Measurements from ENCODE around the gene CD69.

CD69 gene

DNA sequence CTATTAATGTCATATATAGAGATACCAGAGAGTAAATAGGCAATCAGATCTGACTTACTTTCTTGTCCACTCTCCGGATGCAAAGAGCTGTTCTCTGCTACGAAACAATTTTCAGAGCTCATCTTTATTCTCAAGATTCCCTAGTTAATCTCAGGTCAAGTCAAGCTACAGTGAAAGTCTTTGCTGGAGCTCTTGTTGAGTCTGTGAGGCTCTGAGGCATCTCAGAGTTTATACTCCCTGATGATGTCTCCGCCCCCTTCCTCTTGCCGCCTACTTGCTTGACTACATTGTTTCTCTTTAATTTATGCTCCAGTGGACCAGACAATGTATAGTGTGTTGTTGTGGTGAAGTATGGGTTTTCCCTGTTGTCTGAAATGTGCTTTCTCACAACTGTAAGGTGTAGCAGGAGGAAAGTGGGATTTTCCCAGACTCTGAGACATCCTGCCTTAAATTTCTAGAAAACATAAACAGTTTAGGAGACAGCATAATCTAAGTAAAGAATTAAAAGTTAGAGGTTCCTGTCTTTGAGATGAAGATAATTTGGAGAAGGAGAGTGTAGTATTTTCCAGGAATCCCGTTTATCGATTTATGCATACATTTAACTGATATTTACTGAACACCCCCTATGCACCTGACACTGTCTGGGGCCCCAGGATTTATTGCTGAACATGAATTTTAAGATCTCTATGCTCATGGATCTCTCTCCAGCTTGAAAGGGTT is at the start of gene CD69:
Gene CD69, minus strand, starts transcription at position 203 of the 720 bp plus-strand sequence. Its CDS starts 81 bp downstream, at position 122.
- no peak for DNase-seq (ENCODE audit: low read depth)

DNA sequence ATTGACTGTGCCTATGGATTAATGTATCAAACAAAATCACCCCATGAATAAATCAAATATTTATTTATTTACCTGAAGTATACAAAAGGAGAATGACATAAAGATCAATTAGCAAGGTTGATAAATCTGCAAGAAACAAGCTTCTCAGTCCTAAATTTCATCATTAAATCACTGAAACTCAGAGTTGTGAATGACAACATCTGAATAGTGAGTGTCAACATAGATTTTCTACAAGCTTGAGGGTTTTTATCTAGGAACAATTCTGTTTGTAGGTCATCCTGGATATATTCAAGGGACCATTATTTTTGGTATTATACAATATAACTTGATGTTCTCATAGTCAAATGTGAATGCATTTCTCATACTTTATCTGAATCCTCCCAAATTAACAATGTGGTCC is 49.2 kb upstream of the CD69 start:
- DNase-seq (ENCODE audit: low read depth) = no peak

DNA sequence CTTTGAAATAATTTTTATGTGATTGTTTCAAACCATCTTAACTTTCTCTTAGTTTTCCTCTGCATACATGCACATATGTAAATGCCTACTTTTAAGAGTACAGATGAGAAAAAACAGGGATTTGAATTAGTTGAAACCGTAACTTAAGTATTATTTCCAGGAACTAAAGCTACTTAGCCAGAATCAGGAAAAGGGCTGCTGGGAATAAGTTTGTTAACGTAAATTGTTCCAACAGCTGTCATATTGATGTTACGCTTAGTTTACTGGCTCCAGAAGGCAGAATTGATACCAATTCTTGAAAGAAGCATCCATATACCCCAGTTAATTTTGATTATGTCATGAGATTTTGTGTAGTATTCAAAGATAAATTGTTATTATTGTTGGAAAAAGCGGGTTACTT is 48.6 kb upstream of the CD69 start:
- DNase-seq (ENCODE audit: low read depth) = no peak

DNA sequence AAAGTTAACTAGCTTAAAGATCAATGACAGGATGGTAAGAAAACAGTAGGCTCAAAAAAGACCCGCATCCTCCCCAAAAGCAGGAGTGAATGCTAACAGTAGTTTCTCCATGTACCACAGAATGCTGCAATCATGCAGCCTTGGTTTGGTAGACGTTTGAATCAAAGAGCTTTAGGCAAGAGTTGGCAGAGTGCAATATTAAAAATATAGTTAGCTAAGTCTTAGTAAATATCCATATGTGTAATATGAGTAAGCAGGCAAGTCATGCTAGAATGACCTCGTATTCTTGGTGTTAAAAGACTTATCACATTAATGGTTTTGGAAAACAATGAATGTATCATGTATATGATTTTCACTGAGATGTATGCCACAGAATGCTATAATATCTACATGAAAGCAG is 47.8 kb upstream of the CD69 start:
- DNase-seq (ENCODE audit: low read depth) = no peak

DNA sequence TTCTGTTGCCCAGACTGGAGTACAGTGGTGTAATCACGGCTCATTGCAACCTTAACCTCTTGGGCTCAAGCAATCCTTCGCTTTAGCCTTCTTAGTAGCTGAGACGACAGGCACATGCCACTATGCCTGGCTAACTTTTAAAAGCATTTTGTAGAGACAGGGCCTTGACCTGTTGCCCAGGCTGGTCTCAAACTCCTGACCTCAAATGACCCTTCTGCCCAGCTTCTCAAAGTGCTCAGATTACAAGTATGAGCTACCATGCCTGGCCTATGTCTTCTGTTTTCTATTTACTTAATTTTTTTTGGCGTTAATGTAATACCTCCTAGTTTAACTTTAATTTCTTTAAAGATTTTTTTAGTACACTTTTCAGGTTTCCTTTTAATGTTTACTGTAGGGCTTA is 46.0 kb upstream of the CD69 start:
- no peak for DNase-seq (ENCODE audit: low read depth)

DNA sequence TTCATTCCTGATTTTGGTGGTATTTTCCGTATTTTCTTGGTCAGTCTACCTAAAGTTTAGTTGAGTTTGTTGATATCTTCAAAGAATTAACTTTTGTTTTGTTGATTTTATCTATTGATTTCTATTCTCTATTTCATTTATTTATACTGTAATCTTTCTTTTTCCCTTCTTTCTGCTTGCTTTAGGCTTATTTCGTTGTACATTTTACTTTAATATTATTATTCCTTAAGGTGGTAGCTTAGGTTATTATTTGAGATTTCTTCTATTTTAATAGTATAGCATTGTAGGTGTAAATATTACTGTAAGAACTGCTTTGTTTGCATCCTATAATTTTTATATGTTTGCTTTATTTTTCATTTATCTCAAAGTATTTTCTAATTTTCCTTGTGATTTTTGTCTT is 45.2 kb upstream of the CD69 start:
- DNase-seq (ENCODE audit: low read depth) = no peak

DNA sequence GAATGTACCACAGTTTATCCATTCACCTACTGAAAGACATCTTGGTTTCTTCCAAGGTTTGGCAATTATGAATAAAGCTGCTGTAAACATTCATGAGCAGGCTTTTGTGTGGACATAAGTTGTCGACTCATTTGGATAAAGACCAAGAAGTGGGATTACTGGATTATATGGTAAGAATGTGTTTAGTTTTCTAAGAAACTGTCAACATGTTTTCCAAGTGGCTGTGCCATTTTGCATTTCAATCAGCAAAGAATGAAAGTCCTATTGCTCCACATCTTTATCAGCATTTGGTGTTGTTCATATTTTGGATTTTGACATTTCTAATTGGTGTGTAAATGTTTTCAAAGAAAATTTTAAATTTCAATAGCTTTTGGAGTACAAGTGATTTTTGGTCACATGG is 39.3 kb upstream of the CD69 start:
- no peak for DNase-seq (ENCODE audit: low read depth)

DNA sequence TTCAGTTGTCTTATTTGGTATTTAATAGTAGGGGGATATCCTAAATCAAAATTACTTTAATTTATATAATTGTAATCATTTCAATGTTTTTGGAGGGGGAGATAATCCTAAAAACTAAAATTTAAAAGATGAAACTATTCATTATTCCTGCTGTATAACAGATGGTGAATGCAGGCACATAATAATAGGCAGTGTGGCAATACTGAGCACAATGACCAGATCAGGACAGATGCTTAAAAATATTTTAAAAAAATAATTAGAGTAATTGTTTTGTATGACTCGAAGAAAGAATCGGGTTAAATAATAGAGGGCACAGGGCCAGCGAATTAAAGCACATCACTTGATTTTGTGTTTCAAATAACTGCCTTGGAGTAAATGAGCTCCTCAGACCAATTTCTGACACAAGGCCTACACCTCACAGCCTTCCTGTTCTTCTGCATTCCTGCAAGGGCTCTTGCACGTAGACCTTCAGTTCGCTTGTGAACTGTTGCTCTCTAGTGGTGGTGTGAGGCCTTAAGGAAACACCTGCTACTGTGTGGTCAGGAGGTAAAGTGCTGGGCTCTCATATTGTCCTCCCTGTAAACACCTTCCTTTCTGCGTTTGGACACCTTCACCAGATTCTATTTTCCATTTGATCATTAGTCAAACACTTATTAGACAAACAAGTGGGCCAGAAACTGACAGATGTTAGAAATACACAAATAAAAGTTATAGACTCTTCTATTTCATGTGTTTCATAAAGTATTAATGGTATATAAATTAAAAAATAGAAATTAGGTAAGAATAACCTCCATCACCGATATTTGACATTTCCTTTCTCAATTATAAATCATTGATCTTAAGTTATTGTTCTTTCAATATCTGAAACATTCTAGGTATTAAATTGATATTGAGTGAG is 37.3 kb upstream of the CD69 start:
- peak; percentile 34 for DNase-seq (ENCODE audit: low read depth)

DNA sequence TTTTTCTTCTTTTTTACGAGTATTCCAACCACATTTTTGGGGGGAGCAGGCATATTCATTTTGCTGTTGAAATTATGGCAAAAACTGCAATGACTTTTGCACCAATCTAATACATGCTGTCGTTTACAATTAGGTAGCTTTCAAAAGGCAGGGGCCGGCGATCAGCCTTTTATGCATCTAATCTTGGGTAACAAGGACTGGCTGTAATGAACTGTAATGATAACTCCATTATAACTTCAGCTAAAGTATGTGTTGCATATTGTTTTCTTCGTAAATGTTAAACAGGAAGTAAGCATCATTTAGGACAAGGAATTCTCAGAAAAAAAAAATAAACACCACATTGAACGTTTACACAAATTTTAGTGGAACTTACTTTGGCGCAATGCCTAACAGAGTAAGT is 36.3 kb upstream of the CD69 start:
- DNase-seq (ENCODE audit: low read depth) = no peak

DNA sequence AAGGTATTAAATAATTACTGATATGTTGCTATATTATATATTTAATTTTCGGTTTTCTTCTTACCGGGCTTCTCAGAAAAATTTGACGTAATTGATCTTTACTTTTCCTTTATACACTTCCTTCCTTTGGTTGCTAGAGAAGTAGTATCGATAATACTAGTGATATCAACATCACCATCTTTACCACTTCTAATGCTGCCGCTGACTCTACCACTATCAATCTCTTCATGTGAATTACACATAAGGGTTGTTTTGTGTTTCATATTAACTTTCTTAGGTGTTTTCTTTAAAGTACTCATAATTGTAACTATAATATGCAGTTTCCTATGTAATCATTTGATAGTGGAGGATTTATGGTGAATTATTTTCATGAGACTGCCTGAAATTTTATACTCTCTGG is 35.6 kb upstream of the CD69 start:
- no peak for DNase-seq (ENCODE audit: low read depth)

DNA sequence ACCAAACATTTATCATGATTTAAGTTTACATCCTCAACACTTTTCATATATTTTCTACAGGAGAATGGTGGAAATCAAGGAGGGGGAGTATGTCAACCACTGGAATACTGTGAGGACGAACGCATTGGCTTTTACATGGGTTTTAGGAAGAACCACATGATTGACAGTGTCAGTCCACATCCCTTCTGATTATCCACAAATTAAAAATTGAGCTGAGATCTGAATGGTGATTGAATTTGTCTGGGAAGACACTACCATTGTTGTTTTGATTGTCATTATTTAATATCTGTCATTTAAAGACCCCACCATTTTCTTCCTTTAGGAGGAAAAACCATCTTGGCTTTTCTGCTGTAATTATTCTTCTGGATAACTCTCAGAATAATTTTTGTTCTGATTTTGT is 35.2 kb upstream of the CD69 start:
- DNase-seq (ENCODE audit: low read depth) = no peak

DNA sequence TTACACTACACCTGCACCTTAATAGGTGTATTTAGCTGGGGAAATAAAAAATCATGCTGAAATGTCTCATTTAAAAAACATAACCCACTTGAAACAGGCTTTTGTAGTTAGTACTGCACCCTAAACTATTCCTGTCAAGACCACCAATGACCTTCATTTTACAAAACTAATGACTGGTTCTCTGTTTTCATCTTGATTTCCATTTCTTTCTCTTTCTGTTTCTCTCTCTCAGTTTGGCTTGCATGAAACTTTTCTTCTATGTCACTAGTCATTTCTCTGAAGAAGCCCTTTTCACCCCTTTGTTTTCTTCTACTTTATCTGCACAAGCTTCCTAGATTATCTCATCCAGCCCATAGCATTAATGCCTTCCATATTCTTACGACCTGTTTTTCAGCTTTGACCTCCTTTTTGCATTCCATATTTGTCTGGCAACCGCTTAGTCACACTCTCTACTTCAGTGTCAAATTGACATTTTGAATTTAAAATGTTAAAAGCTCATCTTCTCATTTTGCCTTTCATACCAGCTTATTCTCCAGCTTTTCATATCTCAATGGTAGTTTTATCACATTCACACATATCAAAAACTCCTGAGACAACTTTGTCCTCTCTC is 33.9 kb upstream of the CD69 start:
- DNase-seq (ENCODE audit: low read depth) = no peak

DNA sequence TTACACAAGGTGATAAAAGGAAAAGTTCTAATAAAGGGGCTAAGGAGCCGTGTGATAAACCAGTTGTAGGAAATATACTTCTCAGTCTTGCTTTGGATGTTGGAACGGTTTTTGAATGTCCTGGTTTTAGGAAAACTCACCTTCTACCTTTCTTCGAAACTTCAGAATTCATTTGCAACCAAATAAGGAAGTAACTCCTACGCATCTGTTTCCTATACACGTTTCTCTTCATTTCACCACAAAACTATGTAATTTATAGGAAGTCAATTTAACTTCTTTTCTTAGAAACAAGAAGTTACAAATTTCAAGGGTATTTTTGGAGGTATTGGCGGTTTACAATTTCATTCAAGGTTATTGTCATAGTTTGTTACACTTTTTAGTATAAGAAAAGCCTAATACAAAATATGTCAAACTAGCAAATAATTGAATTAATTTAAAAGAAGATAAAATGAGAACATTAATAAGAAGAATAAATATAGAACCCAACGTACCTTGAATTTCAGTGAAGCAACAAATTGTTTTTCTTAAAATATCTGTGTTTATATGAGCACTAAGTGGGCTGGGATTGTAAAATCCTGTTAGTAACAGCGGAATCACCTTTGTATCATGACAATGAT is 33.2 kb upstream of the CD69 start:
- no peak for DNase-seq (ENCODE audit: low read depth)

DNA sequence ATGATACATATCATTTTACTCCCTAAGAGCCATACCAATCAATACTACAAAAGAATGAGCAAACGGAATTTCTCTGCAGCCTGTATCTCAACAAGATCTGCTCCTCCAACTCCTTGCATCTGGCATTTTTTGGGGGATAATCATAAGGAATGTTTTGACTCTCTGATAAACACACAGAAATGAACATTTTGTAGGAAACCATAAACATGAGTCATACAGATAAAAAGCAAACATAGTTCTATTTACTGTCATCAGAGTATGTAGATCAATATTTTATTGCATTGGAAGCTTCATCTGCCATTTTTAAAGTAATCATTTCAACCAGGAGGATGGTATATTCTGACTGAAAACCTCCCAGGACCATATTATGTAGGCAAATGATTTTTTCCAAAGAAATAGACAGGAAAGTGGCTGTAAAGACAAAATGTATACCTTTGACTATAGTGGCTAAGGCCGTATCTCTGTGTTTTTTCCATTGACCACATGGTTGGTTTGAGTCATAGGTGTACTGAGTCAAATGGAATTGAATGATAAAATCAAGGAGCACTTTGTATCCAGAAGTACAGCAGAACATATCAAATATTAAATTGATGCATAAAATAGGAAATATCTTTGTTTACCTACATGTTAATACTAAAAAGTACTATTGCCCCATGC is 32.4 kb upstream of the CD69 start:
- no peak for DNase-seq (ENCODE audit: low read depth)

DNA sequence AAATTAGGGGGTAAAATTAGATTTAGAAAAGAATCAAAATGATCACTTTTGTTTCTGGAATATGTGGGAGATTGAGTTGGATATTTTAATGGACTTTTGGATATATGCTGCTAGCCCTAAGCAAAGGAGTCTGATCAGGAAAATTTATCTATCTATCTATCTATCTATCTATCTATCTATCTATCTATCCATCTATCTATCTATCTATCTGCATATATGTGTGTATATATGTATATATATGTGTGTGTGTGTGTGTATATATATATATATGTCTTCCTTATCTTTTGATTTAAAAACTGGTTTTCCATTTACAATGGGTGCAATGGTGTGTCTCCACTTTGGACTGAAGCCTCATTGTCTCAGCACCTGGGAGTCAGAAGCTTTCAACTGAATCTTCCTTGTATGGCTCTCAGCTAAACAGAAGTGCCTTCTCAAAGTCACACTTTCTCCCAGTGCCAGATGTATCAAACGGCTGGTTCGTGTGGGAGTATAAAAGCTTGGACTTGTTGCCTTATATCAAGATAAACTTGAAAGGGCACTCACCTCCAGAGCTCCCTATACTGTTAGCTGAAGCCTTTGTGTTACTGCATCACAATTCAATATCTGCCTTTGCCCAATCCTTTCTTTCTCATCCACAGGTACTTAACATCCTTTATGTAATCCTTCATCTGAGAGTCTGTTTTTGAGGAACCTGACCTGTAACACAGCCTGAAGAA is 31.6 kb upstream of the CD69 start:
- no peak for DNase-seq (ENCODE audit: low read depth)

DNA sequence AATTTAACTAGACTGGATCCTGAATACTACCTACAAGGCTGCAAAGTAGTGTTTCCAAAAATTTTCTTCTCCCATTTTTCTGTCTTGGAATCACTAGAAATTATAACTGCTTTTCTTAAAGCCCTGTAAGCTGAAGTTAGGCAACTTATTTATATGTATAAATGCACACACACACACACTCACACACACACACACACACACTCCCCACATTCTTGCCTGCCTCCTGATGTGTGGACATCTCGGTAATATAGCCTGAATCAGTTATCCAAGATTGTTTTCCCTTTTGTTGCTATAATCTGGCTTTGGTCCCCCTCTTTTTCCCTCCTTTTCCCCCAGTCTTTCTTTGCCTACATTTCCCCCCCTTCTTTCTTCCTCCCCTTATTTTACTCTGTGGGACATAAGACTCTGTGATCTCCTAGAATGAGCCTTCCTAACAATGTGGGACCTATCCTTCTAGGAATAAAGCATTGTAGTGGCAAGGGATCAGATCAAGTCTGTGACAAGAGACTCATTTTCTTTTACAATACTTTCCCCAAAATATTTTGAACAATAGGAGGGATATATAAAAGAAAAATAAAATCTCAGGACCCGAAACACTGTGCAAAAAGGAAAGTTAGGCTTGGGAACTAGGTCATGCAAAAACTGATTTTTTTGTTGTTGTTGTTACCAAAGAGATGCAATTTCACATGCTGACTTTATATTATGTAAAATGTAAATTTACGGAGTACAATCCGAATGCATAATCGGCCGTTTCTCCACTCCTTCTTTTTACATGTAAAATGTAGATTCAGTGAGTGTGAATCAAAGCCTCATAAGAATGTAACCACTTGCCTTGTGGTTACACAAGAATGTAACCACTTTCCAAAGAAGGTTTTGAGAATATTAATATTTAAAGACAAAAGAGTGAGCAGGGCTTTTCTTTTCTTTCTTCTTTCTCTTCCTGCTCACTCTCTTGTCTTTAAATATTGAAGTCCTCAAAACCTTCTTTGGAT is 26.3 kb upstream of the CD69 start:
- no peak for DNase-seq (ENCODE audit: low read depth)

DNA sequence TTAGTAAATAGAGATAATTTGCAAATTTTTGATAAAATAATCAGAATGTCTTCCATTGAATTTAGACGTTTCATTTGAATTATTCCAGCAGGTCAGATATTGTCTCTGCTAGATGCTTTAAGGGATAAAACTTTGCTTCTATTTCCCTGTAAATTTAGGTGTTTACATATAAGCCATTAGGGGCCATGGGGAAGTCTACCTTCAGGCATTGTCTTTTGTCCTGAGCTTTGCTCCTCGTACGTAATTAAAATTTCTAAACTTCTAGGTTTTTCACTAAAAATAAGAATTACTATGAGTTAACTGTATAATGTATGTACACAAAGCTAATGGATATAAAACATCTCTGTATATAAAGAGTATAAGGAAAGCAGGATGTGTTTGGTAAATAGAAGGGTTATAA is 24.1 kb upstream of the CD69 start:
- DNase-seq (ENCODE audit: low read depth) = no peak

DNA sequence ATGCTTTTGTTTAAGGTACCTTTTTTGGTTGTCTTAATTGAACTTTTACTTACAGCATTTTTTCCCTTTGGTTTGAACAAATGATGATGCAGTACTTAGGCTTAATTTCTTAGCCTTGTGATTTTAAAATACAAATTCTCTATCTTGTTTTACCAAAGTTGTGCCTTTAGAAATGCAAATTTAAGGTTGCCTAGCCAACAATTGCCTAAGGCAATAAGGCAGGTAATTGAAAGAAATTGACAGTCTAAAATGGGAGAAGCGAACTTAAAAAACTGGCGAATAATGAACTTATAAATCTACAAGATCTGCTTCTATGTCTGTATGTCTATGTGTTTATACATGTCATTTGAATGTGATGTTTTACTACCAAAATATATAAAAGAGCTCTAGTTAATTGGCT is 23.6 kb upstream of the CD69 start:
- DNase-seq (ENCODE audit: low read depth) = no peak

DNA sequence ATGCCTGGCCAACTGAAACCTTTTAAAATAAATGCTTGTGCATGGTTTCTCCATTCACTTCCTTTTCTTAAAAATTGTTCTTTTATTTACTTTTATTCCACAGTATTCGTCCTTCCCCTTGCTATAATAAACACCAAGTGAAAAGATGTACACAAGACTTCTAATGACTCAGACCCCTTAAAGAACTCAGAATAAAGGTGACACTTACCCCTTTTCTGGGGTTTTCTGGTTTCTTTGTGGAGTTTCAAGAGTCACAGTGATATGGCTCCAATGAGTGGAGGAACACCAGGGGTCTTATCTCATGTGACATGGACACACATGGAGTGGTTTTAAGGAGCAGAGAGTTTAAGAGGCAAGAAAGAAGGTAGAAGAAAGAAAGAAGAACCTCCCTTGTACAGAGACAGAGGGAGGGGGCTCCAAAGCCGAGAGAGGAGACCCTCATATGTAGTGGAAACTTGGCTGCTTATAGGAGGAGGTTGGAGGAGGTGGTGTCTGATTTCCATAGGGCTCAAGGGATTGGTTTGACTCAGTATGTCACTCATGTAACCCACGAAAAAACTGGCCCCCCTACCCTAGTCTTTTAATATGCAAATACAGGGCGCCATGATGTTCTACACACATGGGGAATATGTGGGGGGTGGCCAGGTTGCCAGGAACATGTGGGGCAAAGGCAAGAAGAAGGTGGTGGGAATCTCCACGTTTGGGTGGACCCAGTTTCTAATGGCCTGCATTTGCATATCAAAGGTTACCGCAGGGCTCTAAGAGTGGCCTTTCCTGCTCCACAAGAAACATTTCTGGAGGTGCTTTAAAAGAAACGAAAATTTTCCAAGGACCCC is 22.1 kb upstream of the CD69 start:
- no peak for DNase-seq (ENCODE audit: low read depth)

Measured in GM04504 (cell line).